GM12891 (cell line): ENCODE measurements around the gene CAMK1D.
"Not testable (repeated sequence)": the region's sequence is repeated elsewhere in the genome, so short reads cannot be mapped to it uniquely, and the experiment has no call there.

Experiments
- DNase-seq: peaks from one replicate; pipeline ENCODE4 v3.0.0; 2011; ENCODE audit warnings: low spot score; ENCODE audit not compliant: insufficient read length
- FAIRE-seq: peaks from 2 replicates; lab custom pipeline; 2011; peaks lifted over from hg19 to GRCh38; lab: Jason Lieb, UNC
- PAX5 ChIP-seq: IDR thresholded peaks from 2 replicates; pipeline ENCODE4 v1.6.1; 2011; ENCODE audit warnings: low read length, moderate library complexity, mild to moderate bottlenecking; ENCODE audit not compliant: insufficient read depth, severe bottlenecking
- POLR2A ChIP-seq: IDR thresholded peaks from 2 replicates; pipeline ENCODE4 v1.6.1; 2011; ENCODE audit warnings: low read depth, low read length, control low read depth
- POLR2AphosphoS5 ChIP-seq: IDR thresholded peaks from 2 replicates; pipeline ENCODE4 v1.6.1; 2011; ENCODE audit warnings: low read depth, low read length, control low read depth
- POU2F2 ChIP-seq: IDR thresholded peaks from 2 replicates; pipeline ENCODE4 v1.6.1; 2011; ENCODE audit warnings: low read depth, mild to moderate bottlenecking, control low read depth, low read length, moderate library complexity
- SPI1 ChIP-seq: IDR thresholded peaks from 2 replicates; pipeline ENCODE4 v1.6.1; 2011; ENCODE audit warnings: low read depth, low read length, control low read depth
- TAF1 ChIP-seq: IDR thresholded peaks from 2 replicates; pipeline ENCODE4 v1.6.1; 2011; ENCODE audit warnings: low read depth, low read length, control low read depth

The CAMK1D gene

DNA sequence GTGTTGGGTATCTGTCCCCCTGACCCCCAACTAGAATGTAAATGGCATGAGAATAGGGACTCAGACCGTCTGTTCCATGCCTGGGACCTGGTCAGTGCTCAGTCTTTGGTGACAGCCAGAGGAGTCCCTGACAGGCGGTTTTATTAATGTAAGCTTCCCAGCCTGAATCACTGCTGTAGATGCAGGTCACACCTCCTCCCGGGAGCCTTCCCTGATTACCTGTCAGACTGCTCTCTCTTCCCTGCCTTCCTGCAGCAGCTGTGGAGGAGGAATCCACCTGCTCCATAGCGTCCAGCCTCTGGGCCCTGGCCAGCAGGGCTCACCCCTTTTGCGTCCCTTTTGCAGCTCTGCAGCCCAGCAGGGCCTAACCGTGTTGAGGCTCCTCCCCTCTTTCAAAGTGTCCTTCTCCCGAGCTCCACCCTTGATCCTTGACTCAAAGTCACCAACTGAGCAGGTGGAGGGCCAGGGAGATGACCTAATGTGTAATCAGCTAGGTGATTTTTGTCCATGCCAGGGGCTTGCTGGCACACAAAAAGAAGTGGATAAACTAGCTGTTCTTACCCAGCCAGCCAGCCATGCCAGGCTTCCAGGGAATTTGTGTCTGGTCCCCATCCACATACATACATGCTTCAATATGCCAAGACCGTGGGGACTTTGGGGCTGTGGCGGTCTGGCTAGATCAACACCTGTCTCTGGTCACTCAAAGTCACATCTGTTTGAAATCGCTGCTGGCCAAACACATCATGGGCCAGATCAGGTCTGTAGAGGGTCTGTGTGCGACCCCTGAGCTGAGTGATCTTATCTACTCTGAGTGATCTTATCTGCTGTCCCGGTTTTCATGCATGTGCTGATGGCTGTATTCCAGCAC lies 457.1 kb downstream of the CAMK1D start:
- TF ChIP-seq PAX5 (no peak), POLR2A (no peak), TAF1 (no peak), POLR2AphosphoS5 (no peak), POU2F2 (no peak), SPI1 (no peak)
- no peak for FAIRE-seq
- DNase-seq = no peak

DNA sequence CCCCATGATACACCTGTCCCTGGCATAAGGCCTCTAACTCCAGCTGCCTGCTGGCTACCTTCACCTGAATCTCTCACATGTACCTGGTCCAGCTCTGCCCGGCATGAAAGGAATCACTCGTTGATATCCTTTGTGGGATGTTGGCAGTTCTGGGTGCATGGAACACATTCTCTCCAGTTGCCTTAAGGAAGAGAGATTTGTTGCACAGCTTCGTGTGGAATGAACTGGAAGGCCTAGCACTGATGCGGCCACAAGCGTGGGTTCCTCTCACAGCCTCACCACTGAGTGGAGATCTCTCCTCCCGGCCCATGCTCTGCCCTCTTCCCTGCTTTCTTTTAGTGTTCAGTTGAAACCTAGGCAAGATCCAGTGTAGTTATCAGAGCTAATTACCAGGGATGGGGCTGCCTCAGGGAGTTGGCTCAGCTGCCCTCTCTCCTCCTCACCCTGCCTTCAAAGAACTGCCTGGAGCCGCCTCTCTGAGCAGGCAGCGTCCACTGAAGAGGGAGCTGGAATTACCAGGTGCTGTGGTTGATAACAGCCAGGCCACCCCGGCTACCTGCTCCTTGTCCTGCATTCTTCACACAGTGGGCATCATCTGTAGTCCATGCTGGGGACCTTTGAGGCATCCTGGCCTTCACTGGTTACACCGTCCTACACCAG lies 457.9 kb downstream of the CAMK1D start:
- FAIRE-seq = no peak
- TF ChIP-seq POLR2AphosphoS5 (no peak), SPI1 (no peak), POU2F2 (no peak), TAF1 (no peak)
- no peak for DNase-seq

DNA sequence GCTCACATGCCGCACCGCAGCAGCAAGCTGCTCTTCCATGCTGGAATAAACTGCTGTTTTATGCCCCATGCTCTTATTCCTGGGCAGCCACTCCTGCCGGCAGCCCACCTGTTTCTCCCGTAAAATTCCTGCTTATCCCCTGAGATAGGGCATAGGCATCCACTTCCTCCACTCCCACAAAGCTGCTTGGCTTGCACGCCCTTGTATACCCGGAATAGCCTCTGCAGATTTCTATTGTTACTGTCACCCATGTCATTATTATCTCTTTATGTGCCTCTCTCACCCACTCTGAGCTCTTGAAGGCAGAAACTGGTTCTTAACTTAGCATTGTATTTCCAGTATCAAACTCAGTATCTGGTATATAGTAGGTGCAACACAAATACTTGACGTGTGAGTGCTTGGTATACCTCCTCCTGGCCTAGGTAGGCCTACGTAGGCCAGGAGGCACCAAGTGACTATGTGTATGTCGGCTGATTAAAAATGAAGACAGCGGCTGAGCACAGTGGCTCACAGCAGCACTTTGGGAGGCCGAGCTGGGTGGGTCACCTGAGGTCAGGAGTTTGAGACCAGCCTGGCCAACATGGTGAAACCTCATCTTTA lies 458.8 kb downstream of the CAMK1D start:
- FAIRE-seq (no peak), DNase-seq (no peak)
- no peak for TF ChIP-seq SPI1
- no peak for TF ChIP-seq POLR2AphosphoS5
- no peak for TF ChIP-seq POU2F2
- TF ChIP-seq TAF1 = no peak
- no peak for TF ChIP-seq PAX5
- no peak for TF ChIP-seq POLR2A

GRCh38 chr10:12810046-12810445 lies 460.7 kb downstream of the CAMK1D start:
- not testable (repeated sequence) for FAIRE-seq, DNase-seq

DNA sequence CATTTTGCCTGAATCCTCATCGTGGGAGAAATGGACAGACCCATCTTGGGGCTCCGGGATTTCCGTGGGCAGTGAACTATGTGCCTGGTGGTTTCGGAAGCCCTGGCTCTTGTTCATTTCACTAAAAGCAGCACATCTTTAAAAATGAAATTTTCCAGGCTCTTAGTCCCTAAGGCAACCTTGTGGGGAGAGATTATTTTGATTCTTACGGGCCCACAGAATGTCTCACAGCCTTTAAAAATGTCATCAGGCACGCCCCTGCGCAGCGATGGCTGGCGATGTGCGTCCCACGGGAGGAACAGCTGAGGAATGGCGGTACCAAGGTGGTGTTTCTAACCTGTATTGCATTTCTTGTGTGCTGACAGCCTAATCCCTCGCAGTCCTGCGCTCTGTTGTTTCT lies 462.5 kb downstream of the CAMK1D start:
- DNase-seq = no peak
- TF ChIP-seq SPI1 = no peak
- TF ChIP-seq POLR2A = no peak
- TF ChIP-seq POLR2AphosphoS5 = no peak
- TF ChIP-seq POU2F2 = no peak
- TF ChIP-seq TAF1 = no peak
- no peak for TF ChIP-seq PAX5
- FAIRE-seq = no peak

GRCh38 chr10:12812571-12812970 lies 463.2 kb downstream of the CAMK1D start:
- no peak for DNase-seq
- no peak for TF ChIP-seq TAF1
- TF ChIP-seq POLR2A = no peak
- TF ChIP-seq POU2F2 = no peak
- TF ChIP-seq POLR2AphosphoS5 = no peak
- TF ChIP-seq PAX5 = no peak
- no peak for TF ChIP-seq SPI1
- FAIRE-seq = no peak

DNA sequence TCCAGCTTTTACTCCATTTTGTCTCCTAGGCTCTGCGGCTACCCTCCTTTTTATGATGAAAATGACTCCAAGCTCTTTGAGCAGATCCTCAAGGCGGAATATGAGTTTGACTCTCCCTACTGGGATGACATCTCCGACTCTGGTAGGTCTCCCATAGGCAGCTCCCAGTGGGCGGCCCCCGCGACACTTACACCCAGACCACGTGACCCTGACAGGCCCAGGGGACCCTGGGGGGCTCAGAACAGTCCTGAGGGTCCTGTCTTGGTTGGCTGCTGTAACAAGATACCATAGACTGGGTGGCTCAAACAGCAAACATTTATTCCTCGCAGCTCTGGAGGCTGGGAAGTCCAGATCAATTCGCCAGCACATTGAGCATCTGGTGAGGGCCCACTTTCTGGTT lies 464.8 kb downstream of the CAMK1D start:
- TF ChIP-seq SPI1 (no peak), PAX5 (no peak), TAF1 (no peak), POU2F2 (no peak), POLR2AphosphoS5 (no peak), POLR2A (no peak)
- DNase-seq (no peak), FAIRE-seq (no peak)

- TF ChIP-seq TAF1 = no peak
- no peak for TF ChIP-seq SPI1
- no peak for TF ChIP-seq POU2F2
- TF ChIP-seq POLR2A = no peak
- TF ChIP-seq PAX5 = no peak
- TF ChIP-seq POLR2AphosphoS5 = no peak
- DNase-seq = no peak
- FAIRE-seq = no peak
Observed at GRCh38 chr10:12819071-12819470, 469.7 kb downstream of the CAMK1D start.

- TF ChIP-seq SPI1 (no peak), TAF1 (no peak), POLR2AphosphoS5 (no peak), PAX5 (no peak), POLR2A (no peak), POU2F2 (no peak)
- DNase-seq (no peak), FAIRE-seq (no peak)
Observed at GRCh38 chr10:12819656-12820055, 470.3 kb downstream of the CAMK1D start.

GRCh38 chr10:12822126-12822892 lies 473.0 kb downstream of the CAMK1D start:
- no peak for FAIRE-seq
- TF ChIP-seq POU2F2 = no peak
- no peak for TF ChIP-seq SPI1
- TF ChIP-seq PAX5 = no peak
- TF ChIP-seq POLR2AphosphoS5 = no peak
- TF ChIP-seq POLR2A = no peak
- TF ChIP-seq TAF1 = no peak

DNA sequence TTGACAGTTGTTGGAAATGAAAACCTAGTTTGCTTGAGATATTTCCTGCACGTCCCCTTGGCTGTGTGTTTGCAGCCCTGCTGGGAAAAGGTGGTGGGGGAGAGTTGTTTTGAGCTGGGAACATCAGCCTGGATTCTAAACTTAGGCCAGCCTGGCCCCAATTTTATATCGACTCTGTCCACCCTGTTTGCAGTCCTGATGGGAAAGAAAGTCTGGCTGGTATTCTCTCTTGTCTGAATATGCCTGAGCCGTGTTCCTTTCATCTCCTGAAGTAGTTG lies 473.5 kb downstream of the CAMK1D start:
- DNase-seq (no peak), FAIRE-seq (no peak)
- TF ChIP-seq PAX5 (no peak), SPI1 (no peak), POLR2A (no peak), POU2F2 (no peak), TAF1 (no peak), POLR2AphosphoS5 (no peak)

More at GRCh38 chr10:12822126-12822892, 473.0 kb downstream of the CAMK1D start:
- DNase-seq = no peak
